ENCODE results near the gene AAK1. TPM values are rescaled to one million over a fixed set of nuclear protein-coding genes. Genes with fewer than 3 reads are reported as not detected.

Gene AAK1
- total and polyA plus RNA-seq, 2 of the 13 experiments (the other 11 are each of a cell fraction or from before 2014, with no cell fraction given) = 9.8 to 10.3 TPM

- TF ChIP-seq SP5 (CRISPR knock-in tag; IDR thresholded peaks at IDR 0.05; ENCODE audit: borderline replicate concordance, low read depth) (no peak), ZC3H4 (CRISPR knock-in tag; IDR thresholded peaks at IDR 0.05; ENCODE audit: borderline replicate concordance) (peak; percentile 68), ZNF383 (CRISPR knock-in tag; IDR thresholded peaks at IDR 0.05; ENCODE audit: borderline replicate concordance) (0 out of 2 replicates have a peak, but pooled peaks have one; percentile 57), MAFK (conservative IDR thresholded peaks at IDR 0.05 in 1 of 2, IDR thresholded peaks at IDR 0.05 in 1 of 2; ENCODE audit: low read length in 2 of 2) (no peak), NFRKB (IDR thresholded peaks at IDR 0.05) (no peak), HIVEP1 (CRISPR knock-in tag; IDR thresholded peaks at IDR 0.05) (peak; percentile 72), ESRRA (CRISPR knock-in tag; IDR thresholded peaks at IDR 0.05; ENCODE audit: low read depth) (peak; percentile 71), FOXA3 (CRISPR knock-in tag; IDR thresholded peaks at IDR 0.05) (peak; percentile 39; the same call in 1 of the 2 replicates), THYN1 (CRISPR knock-in tag; IDR thresholded peaks at IDR 0.05; ENCODE audit: borderline replicate concordance, low read depth) (0 out of 2 replicates have a peak, but pooled peaks have one; percentile 27), ZNF547 (CRISPR knock-in tag; IDR thresholded peaks at IDR 0.05) (peak; percentile 49; the same call in 1 of the 2 replicates), FOXK2 (IDR thresholded peaks at IDR 0.05) (no peak), ZBTB14 (CRISPR knock-in tag; IDR thresholded peaks at IDR 0.05) (peak; percentile 96), SMAD9 (CRISPR knock-in tag; IDR thresholded peaks at IDR 0.05) (no peak)
- TF ChIP-seq, protein P1, sequence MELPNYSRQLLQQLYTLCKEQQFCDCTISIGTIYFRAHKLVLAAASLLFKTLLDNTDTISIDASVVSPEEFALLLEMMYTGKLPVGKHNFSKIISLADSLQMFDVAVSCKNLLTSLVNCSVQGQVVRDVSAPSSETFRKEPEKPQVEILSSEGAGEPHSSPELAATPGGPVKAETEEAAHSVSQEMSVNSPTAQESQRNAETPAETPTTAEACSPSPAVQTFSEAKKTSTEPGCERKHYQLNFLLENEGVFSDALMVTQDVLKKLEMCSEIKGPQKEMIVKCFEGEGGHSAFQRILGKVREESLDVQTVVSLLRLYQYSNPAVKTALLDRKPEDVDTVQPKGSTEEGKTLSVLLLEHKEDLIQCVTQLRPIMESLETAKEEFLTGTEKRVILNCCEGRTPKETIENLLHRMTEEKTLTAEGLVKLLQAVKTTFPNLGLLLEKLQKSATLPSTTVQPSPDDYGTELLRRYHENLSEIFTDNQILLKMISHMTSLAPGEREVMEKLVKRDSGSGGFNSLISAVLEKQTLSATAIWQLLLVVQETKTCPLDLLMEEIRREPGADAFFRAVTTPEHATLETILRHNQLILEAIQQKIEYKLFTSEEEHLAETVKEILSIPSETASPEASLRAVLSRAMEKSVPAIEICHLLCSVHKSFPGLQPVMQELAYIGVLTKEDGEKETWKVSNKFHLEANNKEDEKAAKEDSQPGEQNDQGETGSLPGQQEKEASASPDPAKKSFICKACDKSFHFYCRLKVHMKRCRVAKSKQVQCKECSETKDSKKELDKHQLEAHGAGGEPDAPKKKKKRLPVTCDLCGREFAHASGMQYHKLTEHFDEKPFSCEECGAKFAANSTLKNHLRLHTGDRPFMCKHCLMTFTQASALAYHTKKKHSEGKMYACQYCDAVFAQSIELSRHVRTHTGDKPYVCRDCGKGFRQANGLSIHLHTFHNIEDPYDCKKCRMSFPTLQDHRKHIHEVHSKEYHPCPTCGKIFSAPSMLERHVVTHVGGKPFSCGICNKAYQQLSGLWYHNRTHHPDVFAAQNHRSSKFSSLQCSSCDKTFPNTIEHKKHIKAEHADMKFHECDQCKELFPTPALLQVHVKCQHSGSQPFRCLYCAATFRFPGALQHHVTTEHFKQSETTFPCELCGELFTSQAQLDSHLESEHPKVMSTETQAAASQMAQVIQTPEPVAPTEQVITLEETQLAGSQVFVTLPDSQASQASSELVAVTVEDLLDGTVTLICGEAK (IDR thresholded peaks at IDR 0.05) = peak; percentile 70
- TF ChIP-seq, protein P1 (CRISPR knock-in tag; IDR thresholded peaks at IDR 0.05) = no peak; the same call in 1 of the 2 replicates
- TF ChIP-seq, protein P2, sequence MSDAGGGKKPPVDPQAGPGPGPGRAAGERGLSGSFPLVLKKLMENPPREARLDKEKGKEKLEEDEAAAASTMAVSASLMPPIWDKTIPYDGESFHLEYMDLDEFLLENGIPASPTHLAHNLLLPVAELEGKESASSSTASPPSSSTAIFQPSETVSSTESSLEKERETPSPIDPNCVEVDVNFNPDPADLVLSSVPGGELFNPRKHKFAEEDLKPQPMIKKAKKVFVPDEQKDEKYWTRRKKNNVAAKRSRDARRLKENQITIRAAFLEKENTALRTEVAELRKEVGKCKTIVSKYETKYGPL (CRISPR knock-in tag; IDR thresholded peaks at IDR 0.05) = 0 out of 2 replicates have a peak, but pooled peaks have one; percentile 55
Measured at GRCh38 chr2:69643602-69644505, at the start of gene AAK1 (continued).
